Mesodermal cell (in vitro differentiated cells): ENCODE data around the gene SDC1.
"Not testable (repeated sequence)": the region's sequence is repeated elsewhere in the genome, so short reads cannot be mapped to it uniquely, and the experiment has no call there.

Source experiments
- H3K27ac ChIP-seq: 2 replicates; pipeline ENCODE4 v1.7.0; 2013; ENCODE audit warnings: mild to moderate bottlenecking, low read depth, low read length, moderate library complexity; ENCODE audit not compliant: severe bottlenecking
- H3K36me3 ChIP-seq: 2 replicates; pipeline ENCODE4 v1.7.1; 2013; ENCODE audit warnings: mild to moderate bottlenecking, low read length, moderate library complexity; ENCODE audit not compliant: control insufficient read depth, insufficient read depth
- H3K4me1 ChIP-seq: one replicate; pipeline ENCODE4 v1.7.1; 2013; ENCODE audit warnings: mild to moderate bottlenecking, low read length; ENCODE audit not compliant: insufficient read depth, control insufficient read depth, poor library complexity, severe bottlenecking
- H3K4me3 ChIP-seq: 2 replicates; pipeline ENCODE4 v1.7.0; 2013; ENCODE audit warnings: low read length, control low read depth, mild to moderate bottlenecking; ENCODE audit not compliant: insufficient read depth, poor library complexity, severe bottlenecking; ENCODE audit errors: extremely low read depth
- H3K9me3 ChIP-seq: 2 replicates; pipeline ENCODE4 v1.7.1; 2013; ENCODE audit warnings: mild to moderate bottlenecking, low read length, moderate library complexity; ENCODE audit not compliant: control insufficient read depth
- WGBS, 2 experiments: methylation state at CpG; one replicate each; pipeline ENCODE4 v1.1.5; 2013; ENCODE audit warnings: missing lambda C conversion rate in 2 of 2; ENCODE audit not compliant: insufficient coverage in 2 of 2; 5-methylcytosine and 5-hydroxymethylcytosine counted together

SDC1 gene

DNA sequence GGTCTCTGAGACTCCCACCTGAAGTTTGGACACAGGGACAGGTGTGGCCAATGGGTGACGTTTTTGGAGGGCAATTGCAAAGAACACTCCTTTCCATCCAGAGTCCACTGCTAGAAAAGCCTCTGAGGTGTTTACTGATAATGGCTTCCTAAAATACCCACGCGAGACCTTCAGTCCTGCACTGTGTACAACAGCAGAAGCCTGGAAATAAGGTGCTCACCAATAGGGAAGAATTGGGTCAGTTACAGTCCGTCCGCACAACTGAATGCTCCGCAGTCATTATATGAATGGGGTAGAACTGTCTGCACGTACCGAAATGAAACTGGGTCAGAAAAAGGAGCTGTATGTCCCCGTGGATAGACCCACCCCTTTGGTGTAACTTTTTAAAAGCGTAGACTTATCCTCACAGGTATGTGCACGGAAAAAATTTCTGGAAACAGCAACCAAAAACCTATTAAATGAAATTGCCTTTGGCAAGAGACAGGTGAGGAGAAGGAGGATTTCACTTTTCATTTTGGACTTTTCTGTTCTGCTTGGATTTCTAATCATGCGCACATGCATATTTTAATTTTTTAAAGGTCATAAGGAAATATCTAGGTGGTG lies 29.4 kb downstream of the SDC1 start:
- 88 to 94% methylated on average over 6 to 10 of the region's 12 CpGs for WGBS, 2 experiments

DNA sequence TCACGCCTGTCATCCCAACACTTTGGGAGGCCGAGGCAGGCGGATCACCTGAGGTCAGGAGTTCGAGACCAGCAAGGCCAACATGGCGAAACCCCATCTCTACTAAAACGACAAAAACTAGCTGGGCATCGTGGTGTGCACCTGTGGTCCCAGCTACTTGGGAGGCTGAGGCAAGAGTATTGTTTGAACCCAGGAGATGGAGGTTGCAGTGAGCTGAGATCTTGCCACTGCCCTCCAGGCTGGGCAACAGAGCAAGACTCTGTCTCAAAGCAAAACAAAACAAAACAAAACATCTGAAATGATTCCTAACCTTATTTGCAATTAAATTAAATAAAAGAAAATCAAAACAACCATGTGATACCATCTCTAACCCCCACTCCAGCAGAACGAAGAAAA lies 29.9 kb downstream of the SDC1 start:
- not testable (repeated sequence) for H3K4me1 ChIP-seq
- WGBS, 2 experiments = 82 to 93% methylated on average over 6 to 8 of the region's 8 CpGs

More for the DNA sequence above, 29.4 kb downstream of the SDC1 start:
- no peaks in the 10 kb centered on the region for H3K9me3 ChIP-seq
- no peak overlapping the region for H3K27ac ChIP-seq
- no peak overlapping the region for H3K4me3 ChIP-seq
- H3K36me3 ChIP-seq = no peaks in the 10 kb centered on the region
- no peaks in the 10 kb centered on the region for H3K4me1 ChIP-seq

DNA sequence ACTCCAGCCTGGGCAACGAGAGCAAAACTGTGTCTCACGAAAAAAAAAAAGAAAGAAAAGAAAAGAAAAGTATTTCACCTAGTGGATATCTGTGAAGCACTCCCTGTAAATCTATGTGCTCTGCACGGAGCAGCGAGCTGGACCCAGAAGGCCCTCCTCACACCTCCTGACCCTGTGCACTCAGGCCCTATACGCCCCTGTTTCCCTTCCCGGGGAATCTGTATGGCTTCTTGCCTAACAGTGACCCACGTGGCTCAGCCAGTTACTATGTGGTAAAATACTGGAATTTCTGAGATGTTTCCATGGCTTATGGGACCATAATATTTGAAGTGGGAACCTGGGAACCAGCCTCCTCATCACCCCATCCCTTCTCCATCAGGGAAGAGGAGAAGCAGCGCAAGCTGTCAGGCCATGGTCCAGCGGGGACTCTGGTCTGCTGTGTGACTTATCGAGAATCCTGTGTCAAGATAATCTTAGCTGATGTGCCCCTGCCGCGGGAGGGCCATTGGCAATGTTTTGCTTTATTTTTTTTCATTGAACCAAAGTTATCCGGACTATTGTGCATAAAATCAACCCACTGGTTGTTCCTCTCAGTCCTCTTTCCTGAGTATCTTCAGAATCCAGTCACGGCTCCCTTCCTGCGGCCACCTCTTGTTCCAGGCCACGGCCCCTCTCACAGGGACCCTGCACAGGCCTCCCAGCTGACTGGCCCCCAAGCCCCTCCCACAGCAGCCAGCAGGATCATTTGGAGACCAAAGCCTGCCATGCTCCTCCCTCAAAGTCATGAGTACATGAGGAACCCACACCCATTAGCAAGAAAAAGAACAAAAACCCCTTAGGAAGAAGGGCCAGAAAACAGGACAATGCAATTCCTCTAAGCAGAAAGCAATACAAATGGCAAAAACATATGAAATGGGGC lies 30.6 kb downstream of the SDC1 start:
- H3K4me3 ChIP-seq = no peak overlapping the region
- 91 to 93% methylated on average over 12 of the region's 16 CpGs for WGBS, 2 experiments
- H3K4me1 ChIP-seq = peaks cover 1% of the 10 kb centered on the region
- H3K9me3 ChIP-seq = no peaks in the 10 kb centered on the region
- no peak overlapping the region for H3K27ac ChIP-seq
- no peaks in the 10 kb centered on the region for H3K36me3 ChIP-seq

More for the DNA sequence above, 29.9 kb downstream of the SDC1 start:
- H3K27ac ChIP-seq, H3K36me3 ChIP-seq, H3K4me3 ChIP-seq, H3K9me3 ChIP-seq: not testable (repeated sequence)

DNA sequence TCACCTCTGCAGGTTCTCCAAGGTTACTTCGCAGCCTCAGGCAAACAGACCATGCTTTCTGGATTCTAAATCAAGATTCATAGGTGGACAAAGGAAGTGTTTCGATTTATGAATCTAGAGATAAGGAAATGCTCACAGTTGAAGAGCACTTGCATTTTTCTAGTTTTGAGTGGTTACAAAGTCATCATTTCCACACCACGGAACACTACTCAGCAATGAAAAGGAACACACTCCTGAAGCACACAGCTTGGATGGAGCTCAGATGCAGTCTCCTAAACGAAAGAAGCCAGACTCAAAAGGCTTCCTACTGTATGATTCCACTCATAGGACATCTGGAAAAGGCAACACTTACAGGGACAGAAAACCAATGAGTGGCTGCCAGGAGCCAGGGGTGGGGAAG lies 31.7 kb downstream of the SDC1 start:
- H3K27ac ChIP-seq = no peak overlapping the region

GRCh38 chr2:20192781-20193180 lies 32.1 kb downstream of the SDC1 start:
- WGBS, 2 experiments = 78 to 88% methylated on average over 2 of the region's 2 CpGs
- H3K9me3 ChIP-seq = no peaks in the 10 kb centered on the region
- no peaks in the 10 kb centered on the region for H3K36me3 ChIP-seq
- H3K4me1 ChIP-seq = peaks cover 3% of the 10 kb centered on the region
- no peak overlapping the region for H3K4me3 ChIP-seq
- no peak overlapping the region for H3K27ac ChIP-seq

More for the DNA sequence above, 31.7 kb downstream of the SDC1 start:
- WGBS, 2 experiments = 92 to 100% methylated on average over 1 to 3 of the region's 4 CpGs
- Histone ChIP-seq H3K36me3 (no peaks in the 10 kb centered on the region), H3K9me3 (no peaks in the 10 kb centered on the region), H3K4me1 (peaks cover 3% of the 10 kb centered on the region), H3K4me3 (no peak overlapping the region)

DNA sequence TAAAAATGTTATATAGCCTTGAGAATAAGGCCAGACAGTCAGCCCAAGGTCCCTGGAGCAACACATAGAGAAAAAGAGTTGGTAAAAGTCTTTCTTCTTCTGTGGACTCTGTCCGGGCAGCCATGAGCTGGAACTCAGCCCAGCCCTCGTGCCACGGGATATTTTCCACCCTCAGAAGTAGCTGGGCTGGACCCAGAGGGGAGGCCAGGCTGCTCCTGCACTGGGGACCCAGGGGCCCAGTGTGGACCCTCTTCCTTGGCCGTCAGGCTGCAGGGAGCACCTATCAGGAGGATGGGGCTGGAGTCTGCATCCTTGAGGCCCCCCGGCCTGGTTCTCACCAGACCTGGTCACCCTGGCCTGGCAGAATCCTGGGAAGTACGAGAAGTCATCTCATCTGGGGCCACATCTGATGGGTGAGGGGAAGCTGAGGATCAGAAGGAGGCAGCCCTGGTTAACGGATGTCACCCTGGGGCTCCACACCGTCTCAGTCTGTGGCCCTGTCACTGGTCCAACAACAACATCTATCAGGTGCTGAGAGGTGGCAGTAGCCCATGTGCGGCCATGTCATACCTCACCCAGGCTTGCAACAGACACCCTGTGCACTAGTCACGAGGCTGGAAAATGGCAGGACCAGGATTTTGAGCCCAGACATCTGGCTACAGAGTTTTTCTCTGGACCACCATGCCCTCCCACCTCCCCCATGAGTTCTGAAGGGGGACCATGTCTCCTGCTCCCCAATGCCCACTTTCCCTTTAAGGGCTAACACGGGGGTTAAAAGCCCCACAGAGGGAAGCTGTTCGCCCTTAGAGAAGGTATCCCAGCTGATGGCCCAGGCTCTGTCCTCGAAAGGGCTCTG lies 33.0 kb downstream of the SDC1 start:
- Histone ChIP-seq H3K27ac (no peak overlapping the region), H3K9me3 (no peaks in the 10 kb centered on the region), H3K36me3 (no peaks in the 10 kb centered on the region), H3K4me1 (peaks cover 4% of the 10 kb centered on the region), H3K4me3 (no peak overlapping the region)
- WGBS, 2 experiments = 88 to 97% methylated on average over 11 to 12 of the region's 13 CpGs

- WGBS, 2 experiments = 61 to 71% methylated on average over 6 to 8 of the region's 19 CpGs
- Histone ChIP-seq H3K27ac (no peak overlapping the region), H3K36me3 (no peaks in the 10 kb centered on the region), H3K4me3 (no peak overlapping the region), H3K9me3 (no peaks in the 10 kb centered on the region), H3K4me1 (peaks cover 13% of the 10 kb centered on the region)
Observed at GRCh38 chr2:20190876-20191713, 33.8 kb downstream of the SDC1 start.

DNA sequence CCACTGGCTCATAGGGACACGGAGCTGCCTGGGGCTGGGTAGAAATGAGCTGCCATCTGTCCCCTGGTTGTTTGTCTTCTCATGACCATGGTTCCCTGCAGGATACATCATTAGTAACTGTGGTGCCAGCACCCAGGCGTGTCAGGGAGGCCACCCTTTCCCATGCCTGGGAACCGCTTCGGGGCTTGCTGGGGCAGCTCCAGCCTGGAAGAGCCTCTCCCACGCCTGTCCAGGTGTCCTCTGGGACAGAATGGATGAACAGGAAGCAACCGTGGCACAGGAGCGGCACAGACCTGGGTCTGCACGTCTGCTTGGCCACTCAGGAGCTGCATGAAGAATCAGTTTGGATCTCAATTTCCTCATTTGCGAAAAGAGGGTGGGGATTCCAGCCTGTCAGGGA lies 34.8 kb downstream of the SDC1 start:
- Histone ChIP-seq H3K36me3 (no peaks in the 10 kb centered on the region), H3K4me3 (no peak overlapping the region), H3K9me3 (no peaks in the 10 kb centered on the region), H3K27ac (no peak overlapping the region), H3K4me1 (peaks cover 22% of the 10 kb centered on the region)
- WGBS, 2 experiments = 94 to 96% methylated on average over 7 to 9 of the region's 9 CpGs

- WGBS, 2 experiments = 92 to 94% methylated on average over 2 to 4 of the region's 4 CpGs
- H3K9me3 ChIP-seq = no peaks in the 10 kb centered on the region
- no peak overlapping the region for H3K4me3 ChIP-seq
- no peak overlapping the region for H3K27ac ChIP-seq
- peaks cover 29% of the 10 kb centered on the region for H3K4me1 ChIP-seq
- no peaks in the 10 kb centered on the region for H3K36me3 ChIP-seq
Observed at GRCh38 chr2:20189299-20189931, 35.5 kb downstream of the SDC1 start.
